22Rv1 (cell line): Measurements from ENCODE around the gene DELE1.

Experiments
- ZFX ChIP-seq: fragments of 450-650 bp; IDR thresholded peaks from 2 replicates; pipeline ENCODE4 v1.6.1; 2017; ENCODE audit warnings: antibody characterized with exemption, borderline replicate concordance
- TF ChIP-seq, protein P1 (sequence below): fragments of 450-650 bp; IDR thresholded peaks from 2 replicates; pipeline ENCODE4 v1.5.1; 2017; ENCODE audit warnings: mild to moderate bottlenecking

DNA sequence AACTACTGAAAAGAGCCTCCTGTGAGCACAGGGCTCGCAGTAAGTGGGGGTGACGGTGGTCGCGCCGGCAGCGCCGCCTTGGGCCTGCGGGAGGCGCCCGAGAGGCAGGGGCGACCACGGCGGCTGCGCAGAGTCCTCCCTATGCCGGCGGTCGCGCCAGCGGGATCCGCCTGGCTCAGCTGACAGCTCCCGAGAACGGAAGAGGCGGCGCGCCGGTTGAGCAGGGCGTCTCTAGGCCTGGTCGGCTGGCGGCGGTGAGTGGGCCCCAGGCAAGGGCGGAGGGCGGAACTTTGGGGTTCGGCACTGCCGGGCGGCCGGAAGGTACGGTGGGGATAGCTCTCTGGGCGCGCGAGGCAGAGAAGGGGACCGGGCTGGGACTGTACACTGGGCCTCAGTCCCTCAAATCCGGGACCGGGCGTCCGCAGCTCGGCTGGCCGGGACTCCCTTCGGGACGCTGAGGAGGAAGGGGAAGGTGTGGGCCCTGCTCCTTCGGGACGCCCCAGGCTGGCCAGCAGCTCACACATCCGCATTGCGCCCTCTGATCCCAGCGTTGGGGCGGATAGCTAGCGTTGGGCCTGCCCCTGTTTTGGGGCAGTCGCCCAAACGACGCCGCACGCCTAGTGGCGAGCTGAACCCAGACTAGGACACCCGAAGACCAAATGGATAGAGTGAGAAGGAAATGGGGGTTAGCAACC is 45.4 kb downstream of the DELE1 start, which contains the start of gene RNF14:
- TF ChIP-seq, protein P1, sequence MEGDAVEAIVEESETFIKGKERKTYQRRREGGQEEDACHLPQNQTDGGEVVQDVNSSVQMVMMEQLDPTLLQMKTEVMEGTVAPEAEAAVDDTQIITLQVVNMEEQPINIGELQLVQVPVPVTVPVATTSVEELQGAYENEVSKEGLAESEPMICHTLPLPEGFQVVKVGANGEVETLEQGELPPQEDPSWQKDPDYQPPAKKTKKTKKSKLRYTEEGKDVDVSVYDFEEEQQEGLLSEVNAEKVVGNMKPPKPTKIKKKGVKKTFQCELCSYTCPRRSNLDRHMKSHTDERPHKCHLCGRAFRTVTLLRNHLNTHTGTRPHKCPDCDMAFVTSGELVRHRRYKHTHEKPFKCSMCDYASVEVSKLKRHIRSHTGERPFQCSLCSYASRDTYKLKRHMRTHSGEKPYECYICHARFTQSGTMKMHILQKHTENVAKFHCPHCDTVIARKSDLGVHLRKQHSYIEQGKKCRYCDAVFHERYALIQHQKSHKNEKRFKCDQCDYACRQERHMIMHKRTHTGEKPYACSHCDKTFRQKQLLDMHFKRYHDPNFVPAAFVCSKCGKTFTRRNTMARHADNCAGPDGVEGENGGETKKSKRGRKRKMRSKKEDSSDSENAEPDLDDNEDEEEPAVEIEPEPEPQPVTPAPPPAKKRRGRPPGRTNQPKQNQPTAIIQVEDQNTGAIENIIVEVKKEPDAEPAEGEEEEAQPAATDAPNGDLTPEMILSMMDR = peak; percentile 99
- TF ChIP-seq ZFX = no peak
